ENCODE measurements around the gene HELZ2.

The HELZ2 gene

DNA sequence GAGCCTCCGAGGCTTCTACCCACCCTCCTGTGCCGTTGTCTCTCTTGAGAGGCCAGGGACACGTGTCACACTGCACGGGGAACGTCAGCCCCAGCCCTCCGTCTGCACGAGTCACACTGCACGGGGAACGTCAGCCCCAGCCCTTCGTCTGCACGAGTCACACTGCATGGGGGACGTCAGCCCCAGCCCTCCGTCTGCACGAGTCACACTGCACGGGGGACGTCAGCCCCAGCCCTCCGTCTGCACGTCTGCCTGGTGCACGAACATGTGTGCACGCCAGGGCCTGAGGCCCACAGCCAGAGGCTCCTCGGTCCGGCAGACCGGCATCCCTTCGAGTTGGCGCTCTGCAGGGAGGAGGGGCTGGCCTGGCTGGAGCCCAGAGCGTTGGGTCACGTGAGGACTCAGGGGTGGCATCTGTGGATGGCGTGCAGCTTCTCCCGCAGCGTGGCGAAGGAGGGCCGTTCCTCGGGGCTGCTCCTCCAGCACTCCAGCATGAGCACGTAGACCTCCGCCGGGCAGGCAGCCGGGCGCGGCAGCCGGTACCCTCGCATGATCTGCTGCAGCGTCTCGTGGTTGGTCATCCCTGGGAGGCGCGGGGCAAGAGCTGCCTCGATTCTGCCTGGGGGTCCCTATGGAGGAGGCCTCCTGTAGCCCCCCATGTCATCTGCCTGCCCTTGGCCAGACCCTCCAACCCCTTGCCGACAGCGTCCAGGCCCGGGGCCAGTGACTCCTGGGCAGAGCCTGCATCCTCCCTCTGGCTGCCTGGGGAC is 33.4 kb downstream of the HELZ2 start:
- no peak for FAIRE-seq
- no peak for DNase-seq (ENCODE audit: insufficient read length, low spot score)

DNA sequence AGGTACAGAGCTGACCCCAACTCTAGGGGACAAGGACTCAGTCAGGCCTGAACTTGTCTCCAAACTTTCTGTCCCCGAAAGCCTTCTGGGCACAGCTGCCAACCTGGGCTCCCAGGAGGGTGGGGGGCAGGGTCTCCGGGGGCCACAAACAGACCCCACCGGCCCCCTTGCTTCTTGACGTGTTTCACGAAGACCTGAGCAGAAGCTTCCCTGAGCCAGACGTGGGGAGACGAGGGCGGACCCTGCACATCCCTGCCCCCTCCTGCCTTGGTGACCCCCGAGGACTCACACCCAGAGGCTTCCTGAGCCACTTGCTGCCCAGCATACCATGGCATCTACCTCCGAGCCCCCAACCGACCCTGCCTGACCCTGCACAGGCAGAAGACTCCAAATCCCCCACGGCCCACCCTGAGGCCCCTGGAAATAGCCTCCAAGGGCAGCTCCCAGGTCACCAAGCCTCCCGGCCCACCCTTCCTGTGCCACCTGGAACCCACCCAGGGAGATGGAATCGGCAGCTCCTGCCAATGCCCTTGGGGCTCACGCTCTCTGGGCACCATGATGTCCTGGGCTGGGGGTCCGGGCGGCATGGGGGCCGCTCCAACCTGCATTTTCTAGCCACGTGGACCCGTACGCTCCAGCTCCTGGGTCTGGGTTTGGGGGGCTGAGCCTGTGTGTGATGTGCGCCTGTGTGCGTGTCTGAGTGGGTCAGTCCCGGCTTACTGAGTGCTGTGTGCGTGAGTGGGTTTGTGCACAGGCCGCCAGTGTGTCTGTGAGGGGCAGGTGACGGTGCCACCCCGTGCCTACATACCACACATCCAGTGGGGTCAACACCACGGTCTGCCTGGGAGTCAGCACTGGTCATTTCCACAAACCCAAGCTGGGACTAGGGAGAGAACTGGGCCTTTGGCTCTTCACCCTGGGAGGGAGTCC is 34.3 kb downstream of the HELZ2 start:
- DNase-seq (ENCODE audit: insufficient read length, low spot score) (no peak), FAIRE-seq (no peak)

DNA sequence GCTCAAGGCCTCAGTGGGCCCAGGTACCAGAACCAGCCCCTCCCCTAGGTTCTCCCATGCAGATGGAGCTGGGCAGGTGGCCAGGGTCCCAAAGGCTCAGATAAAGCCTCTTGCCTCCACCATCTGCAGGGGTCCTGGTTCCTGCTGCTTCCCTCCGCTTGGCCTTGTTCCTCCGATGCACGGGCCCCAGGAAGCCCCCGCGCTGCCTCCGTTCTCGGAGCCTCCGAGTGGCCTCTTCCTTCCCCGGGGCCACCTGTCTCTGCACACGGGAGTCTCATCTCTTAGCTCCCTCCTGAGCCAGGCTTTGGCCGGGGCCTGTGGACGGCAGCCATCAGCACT is 35.0 kb downstream of the HELZ2 start:
- FAIRE-seq: no peak
- no peak for DNase-seq (ENCODE audit: insufficient read length, low spot score)

DNA sequence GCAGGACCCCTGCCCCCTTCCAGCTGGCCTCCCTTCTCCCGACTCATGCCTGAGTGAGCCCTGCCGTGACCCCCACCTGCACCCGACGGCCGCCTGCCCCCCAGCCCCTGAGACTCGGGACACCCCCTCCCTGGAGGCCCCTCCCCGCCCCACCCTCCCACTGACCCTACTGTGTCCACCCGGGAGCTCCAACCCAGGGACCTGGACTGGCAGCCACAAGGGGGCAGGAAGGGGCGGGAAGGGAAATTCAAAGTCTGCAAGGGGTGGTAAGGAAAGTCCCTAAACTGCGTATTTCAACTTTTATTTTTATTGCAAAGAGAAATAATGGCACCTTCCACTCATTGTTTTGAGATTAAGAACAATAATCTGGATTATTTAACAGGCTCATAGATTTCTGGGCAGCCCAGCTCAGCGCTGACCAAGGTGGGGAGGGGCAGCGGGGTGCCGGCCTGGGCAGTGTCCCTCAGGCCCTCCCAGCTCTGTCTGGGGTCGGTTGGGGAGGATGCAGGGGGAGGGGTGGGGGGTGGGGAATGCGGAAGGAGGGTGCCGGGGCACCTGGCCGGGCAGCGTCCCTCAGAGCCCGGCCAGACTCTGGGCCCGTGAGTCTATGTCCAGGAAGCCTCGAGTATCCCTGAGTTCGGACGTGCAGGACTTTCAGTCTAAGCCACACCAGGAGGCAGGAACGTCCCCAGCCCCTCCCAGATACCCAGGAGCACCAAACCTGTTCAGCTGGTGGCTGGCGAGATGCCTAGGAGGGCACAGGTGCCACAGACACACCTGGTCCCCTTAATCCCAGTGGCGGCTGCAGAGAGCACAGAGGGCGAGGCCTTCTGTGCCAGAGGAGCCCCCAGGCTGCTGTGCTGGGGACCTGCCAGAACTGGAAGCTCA is 35.6 kb downstream of the HELZ2 start:
- FAIRE-seq (no peak), DNase-seq (ENCODE audit: insufficient read length, low spot score) (no peak)

DNA sequence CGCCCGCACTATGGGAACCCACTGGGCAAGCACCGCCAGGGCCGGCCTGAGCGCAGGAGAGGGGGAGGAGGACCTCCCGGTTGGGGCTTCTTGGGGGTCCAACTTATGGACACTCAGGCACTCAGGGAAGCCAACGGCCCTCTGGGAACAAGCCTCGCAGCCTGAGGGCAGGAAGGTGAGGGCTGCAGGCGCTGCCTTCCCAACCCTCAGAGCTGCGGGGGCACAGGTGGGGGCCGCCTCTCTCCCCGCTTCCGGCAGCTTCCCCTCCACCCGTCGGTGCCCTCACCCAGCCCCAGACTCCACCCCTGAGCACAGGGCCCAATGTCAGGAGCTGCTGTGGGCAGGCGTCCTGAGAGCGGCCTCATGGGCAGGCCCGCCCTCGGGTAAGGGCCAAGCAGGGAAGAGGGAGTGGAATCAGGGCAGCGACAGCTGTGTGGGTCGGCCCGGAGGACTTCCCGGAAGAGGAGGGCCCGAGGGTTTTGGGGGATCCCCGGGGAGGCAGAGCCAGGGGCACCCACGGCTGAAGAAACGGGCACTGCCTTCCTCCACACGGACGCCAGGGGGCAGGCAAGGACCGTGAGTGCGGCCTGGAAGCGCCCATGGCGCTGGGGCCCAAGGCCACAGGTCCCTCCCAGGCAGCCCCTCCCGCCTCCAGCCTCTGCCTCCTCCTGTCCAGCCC is 36.4 kb downstream of the HELZ2 start:
- FAIRE-seq: peak; percentile 98
- peak; percentile 100 for DNase-seq (ENCODE audit: insufficient read length, low spot score)

DNA sequence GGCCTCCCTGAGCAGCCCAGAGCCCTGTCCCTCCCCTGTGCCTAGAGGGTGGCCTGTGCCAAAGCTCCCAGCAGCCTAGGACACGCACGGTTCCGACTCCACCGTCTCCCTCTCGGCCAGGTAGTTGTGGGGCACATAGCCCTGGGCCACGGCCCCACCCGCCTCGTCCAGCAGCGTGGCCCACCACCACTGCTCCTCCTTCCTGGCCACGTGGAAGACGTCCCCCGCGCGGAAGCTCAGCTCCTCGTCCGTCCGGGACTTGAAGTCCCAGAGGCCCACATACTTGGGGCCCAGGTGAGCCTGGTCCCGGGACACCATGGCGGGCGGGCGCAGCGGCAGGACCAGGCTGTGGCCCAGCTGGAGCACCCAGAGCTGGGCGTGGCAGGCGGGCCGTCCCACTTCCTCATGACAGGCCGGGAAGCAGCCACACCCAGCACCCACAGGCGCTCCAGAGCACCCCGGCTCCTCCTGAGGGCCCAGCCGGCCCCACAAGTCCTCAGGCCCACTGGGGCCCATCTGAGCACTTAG is 37.0 kb downstream of the HELZ2 start, which contains the start of gene PTK6:
TSS of gene PTK6 (minus strand) at position 380 of the 528 bp plus-strand sequence. CDS start at position 318, 62 bp downstream.
- FAIRE-seq (no peak), DNase-seq (ENCODE audit: insufficient read length, low spot score) (peak; percentile 77)

DNA sequence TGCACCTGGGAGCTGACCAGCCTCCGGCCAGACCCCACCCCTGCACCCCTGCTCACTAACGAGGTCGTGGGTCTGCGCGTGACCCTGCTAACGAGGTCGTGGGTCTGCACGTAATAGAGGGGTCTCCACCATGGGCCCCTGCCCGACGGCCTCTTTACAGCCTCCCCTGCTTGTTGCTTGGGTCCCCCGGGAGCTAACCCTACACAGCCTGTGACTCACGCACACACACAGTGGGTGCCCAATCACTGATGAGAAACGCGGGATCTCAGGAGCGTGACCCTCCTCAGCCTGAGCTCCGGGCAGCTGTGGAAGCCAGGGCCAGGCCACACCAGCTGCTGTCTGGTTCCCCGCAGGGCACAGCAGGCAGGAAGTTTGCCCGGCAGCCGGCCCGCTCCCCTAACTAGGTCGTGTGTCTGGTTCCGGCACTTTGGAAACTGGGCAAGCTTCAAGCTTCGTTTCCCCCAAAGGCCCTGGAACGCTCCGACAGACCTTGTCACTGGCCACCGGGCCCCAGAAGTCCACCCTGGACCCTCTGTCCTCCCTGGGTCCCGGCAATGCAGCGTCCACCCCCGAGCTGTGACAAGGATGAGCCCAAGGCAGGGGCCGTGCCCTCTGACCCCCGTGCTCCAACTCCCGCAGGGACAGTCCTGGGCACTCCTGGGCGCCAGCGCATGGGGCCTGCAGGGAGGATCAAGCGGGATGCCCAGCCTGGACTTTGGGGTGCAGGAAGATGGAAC is 37.6 kb downstream of the HELZ2 start:
- DNase-seq (ENCODE audit: insufficient read length, low spot score) (no peak), FAIRE-seq (no peak)

DNA sequence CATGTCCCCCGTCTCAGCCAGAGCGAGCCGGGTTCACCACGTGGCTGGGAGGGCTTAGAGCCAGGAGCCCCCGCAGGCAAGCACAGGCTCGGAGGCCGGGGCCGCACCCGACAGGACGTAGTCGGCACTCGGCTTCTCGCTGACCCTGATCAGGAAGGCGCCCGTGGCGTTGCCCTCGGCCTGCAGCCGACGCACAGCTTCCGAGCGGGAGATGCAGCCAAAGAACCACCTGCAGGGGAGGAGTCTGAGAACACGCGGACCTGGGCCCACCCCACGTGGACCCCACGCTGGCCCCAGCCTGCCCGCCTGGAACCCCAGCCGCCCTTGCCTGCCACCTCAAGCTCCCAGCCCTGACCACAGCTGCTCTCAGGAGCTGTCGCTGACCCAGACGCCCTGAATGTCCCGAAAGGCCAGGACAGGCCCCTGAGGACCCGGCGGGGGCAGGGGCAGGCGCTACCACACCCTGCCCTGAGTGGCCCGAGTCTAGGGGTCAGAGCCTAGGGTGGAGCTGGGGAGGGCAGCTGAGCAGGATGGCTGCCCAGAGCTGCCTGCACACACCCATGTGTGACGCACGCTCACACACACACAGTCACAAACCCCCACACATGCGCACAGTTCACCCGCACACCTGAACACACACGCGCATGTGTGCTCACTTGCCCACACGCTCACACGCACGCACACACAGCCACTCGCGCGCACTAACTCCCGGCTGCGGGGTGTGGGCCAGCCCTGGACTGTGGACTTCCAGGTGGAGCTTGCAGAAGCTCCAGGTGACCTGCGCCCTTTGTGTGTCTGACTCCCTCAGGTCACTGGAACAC is 39.0 kb downstream of the HELZ2 start:
- DNase-seq (ENCODE audit: insufficient read length, low spot score): no peak
- FAIRE-seq: no peak

DNA sequence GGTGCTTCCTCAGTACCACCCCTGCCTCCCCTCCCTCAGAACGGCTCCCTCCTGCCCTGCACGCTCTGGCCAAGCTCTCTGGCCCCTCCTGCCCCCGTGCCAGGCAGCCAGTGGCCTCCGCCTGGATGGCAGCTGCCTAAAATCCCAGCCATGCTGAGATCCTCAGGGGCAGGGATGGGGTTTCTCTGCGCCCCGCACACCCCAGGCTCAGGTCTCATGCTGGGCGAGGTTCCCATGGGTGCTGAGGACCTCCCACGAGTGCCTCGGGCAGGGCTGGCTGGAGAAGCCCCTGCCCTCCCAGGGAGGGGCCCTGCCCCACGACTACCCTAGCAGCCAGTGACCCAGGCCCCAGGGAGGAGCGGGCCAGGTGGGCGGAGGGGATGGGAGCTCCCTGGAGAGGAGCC is 39.6 kb downstream of the HELZ2 start:
- no peak for DNase-seq (ENCODE audit: insufficient read length, low spot score)
- FAIRE-seq: no peak

DNA sequence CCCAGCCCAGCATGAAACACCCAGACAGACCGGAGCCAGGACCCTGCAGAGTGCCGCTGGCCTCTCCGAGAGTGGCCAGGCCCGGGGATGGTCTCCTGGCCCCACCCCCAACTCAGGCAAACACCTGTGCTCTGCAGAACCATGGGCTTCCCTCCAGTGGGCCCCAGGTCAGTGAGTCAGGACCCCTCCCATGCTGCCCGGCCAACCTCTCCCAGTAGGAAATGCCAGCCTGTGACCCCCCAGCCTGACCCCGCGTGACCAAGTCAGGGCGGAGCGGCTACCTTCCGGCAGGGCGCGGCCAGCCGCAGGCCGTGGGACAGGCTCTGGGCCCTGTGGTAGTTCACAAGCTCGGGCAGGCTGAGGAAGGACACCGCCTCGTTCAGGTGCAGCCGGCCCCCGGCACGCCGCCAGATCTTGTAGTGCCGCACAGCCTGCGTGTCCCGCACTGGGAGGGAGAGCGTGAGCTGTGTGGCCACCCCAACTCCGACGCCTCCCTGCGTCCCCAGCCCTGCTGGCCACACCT is 40.1 kb downstream of the HELZ2 start:
- DNase-seq (ENCODE audit: insufficient read length, low spot score): no peak
- no peak for FAIRE-seq

DNA sequence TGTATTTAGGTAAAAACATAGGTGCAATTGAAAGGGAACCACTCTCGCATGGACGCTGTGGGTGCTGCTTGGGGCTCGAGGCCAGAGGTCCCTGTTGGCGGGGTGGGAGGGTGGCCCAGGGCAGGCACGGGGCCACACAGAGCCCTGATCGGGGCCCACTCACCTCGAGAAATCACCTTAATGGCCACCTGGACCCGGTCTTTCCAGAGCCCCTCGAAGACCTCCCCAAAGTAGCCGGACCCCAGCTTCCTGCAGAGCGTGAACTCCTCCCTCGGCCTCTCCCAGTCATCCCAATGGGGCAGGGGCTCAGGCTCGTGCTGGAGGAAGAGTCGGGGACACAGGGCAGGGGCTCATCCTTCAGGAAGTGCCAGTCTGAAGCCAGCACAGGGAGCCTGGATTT is 40.7 kb downstream of the HELZ2 start:
- FAIRE-seq (no peak), DNase-seq (ENCODE audit: insufficient read length, low spot score) (no peak)

DNA sequence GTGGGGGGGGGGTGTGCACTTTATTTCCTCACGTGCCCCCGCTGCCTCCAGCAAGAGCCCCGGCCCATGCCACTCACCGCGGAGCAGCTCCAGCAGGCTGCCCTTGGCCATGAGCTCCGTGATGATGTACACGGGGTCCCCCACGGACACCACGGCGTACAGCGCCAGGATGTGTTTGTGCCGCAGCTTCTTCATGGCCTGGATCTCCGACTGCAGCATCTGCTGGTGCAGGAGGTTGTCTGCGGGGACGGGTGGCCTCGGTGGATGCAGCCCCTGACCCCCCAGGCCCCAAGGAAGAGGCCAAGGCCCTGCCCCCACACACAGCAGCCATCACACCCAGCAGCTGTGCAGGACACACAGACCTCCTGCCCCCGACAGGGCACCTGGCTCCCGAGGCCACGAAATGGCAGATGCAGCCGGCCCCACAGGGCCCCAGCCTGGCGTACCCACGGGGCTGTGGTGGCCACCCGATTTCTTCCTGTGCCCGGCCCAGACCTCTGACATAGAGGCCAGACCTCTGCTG is 41.5 kb downstream of the HELZ2 start:
- DNase-seq (ENCODE audit: insufficient read length, low spot score): no peak
- no peak for FAIRE-seq

DNA sequence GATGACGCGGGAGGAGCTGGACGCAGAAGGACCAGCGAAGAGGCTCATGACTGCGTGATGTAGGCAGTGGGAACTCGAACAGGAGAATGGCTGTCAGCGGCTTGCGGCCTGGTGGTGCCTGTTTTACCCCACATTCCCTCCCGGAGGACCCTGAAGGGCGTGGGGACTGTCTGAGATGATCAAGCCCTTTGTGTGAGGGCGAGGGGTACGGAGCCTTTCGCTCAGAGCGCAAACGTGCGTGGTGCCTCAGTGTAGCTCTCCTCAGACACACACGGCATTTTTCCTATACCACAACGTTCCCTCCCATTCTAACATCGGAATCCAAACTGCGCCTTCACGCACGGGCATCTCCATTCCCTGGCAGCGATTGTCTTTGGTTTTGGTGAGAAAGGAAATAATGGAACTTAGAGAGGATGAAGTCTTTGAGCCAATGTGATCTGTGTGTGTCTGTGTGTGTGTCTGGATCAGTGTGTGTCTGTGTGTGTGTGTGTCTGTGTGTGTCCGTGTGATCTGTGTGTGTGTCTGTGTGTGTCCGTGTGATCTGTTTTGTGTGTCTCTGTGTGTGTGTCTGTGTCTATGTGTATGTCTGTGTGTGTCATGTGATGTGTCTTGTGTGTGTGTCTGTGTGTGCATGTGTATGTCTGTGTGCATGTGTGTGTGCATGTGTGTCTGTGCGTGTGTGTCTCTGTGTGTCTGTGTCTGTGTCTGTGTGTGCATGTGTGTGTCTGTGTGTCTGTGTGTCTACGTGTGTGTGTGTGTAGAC is 42.2 kb downstream of the HELZ2 start:
- DNase-seq (ENCODE audit: insufficient read length, low spot score): no peak
- no peak for FAIRE-seq

DNA sequence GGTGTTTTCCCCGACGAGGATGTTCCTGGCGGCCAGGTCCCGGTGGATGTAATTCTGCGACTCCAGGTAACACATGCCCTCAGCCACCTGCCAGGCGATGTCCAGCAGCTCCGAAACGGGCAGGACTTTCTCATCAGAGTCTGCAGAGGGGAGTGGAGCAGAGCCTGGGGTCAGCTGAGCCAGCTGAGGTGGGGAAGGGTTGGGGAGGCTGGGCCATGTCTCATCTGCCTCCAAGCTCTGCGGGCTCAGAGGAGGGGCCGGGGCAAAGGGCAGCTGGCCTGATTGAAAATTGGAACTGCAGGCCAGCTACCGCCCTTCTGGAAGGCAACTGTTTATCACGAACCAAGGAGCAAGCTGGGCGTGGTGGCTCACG is 43.3 kb downstream of the HELZ2 start:
- DNase-seq (ENCODE audit: insufficient read length, low spot score) (no peak), FAIRE-seq (no peak)

DNA sequence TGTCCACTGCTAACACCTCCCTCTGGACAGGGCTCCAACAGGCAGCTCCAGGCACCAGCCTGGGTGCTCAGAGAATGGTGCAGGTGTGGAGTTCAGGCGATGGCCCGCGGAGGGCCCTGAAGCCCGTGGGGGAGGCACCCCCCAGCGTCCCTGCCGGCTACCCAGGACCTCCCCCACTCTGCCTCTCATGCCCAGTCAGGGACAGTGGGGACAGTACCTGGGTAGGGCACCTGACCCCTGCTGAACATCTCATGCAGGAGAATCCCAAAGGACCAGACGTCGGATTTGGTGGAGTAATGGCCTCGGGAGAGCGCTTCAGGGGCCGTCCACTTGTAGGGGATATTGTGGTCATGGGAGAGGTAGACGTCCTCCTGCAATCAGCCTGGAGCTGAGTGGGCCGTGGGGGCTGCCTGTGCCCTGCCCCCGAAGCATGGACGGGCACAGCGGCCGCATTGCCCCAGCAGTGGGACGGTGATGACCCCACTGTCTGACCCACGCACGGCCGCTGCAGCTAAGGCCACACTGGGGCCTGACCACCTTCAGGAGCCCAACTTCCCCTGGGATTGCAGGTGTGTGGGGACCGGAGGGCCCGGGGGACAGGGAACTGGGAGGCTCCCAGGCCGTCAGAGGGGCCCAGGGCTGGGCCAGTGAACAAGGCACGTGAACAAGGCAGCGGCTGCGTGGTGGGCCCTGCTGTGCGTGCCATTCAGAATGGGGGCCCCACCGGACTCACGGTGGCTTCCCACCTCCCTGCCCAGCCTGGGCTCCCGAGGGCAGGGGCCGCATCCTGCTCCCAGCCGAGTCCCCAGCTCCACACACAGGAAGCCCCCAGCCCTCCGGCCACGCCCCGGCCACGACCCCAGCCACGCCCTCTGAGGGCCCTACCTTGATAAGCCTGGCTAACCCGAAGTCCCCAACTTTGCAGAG is 43.9 kb downstream of the HELZ2 start:
- FAIRE-seq (no peak), DNase-seq (ENCODE audit: insufficient read length, low spot score) (no peak)

DNA sequence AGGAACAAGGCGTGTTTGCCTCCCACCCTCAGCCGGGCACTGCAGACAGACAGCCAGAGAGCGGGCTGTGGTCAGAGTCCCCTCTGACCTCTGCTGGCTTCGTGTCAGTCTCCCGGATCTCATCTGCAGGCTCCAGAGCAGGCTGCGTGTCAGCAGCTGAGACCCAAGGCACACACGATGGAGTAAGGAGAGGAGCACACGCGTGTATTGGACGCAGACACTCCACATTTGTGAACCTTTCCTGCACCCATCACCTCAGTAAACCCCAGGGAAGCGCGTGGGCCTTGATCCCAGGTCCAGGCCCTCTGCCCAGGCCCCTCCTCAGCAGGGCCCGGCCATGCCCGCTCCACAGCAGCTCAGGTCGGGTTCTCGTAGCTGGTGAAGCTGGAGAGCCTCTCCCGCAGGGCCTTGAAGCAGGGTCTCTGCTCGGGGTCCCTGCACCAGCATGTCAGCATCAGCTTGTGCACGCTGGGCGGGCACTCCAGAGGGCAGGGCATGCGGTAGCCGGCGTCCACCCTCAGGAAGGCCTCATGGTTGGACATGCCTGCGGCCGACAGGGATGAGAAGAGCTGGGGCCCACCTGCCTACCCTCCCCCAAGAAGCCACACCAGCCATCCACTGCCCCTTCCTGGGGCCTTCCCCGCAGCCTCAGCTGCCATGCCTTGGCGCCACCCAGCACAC is 44.7 kb downstream of the HELZ2 start:
- FAIRE-seq (no peak), DNase-seq (ENCODE audit: insufficient read length, low spot score) (no peak)

All from GM19239 (cell line).